ENCODE data around the gene RHBDL3.
A peak's percentile ranks its signal among the peaks of the same experiment; 100 is the strongest.
"Not testable (repeated sequence)": the region's sequence is repeated elsewhere in the genome, so short reads cannot be mapped to it uniquely, and the experiment has no call there.

Gene RHBDL3

GRCh38 chr17:32311028-32311536 lies 45.5 kb downstream of the RHBDL3 start:
- H3K4me3 ChIP-seq (ENCODE audit: low read length), result no peak overlapping the region
- no peak for DNase-seq (ENCODE audit: low read depth)
- no peak for TF ChIP-seq CTCF (conservative IDR thresholded peaks at IDR 0.05; ENCODE audit: low read length)

- no peak overlapping the region for H3K4me3 ChIP-seq (ENCODE audit: low read length)
- DNase-seq (ENCODE audit: low read depth), result no peak
- TF ChIP-seq CTCF (conservative IDR thresholded peaks at IDR 0.05; ENCODE audit: low read length), result no peak
Measured at GRCh38 chr17:32314636-32315035, 49.0 kb downstream of the RHBDL3 start.

- no peak overlapping the region for H3K4me3 ChIP-seq (ENCODE audit: low read length)
- no peak for DNase-seq (ENCODE audit: low read depth)
- no peak for TF ChIP-seq CTCF (conservative IDR thresholded peaks at IDR 0.05; ENCODE audit: low read length)
Measured at GRCh38 chr17:32315171-32315570, 49.5 kb downstream of the RHBDL3 start.

GRCh38 chr17:32316653-32317052 lies 51.0 kb downstream of the RHBDL3 start:
- not testable (repeated sequence) for H3K4me3 ChIP-seq (ENCODE audit: low read length); DNase-seq (ENCODE audit: low read depth)

GRCh38 chr17:32317353-32317752 lies 51.7 kb downstream of the RHBDL3 start:
- no peak overlapping the region for H3K4me3 ChIP-seq (ENCODE audit: low read length)
- DNase-seq (ENCODE audit: low read depth), result no peak
- no peak for TF ChIP-seq CTCF (conservative IDR thresholded peaks at IDR 0.05; ENCODE audit: low read length)

GRCh38 chr17:32318071-32318470 lies 52.4 kb downstream of the RHBDL3 start:
- H3K4me3 ChIP-seq (ENCODE audit: low read length), result no peak overlapping the region

GRCh38 chr17:32319548-32319905 lies 53.9 kb downstream of the RHBDL3 start:
- no peak overlapping the region for H3K4me3 ChIP-seq (ENCODE audit: low read length)
- DNase-seq (ENCODE audit: low read depth), result peak; percentile 37
- TF ChIP-seq CTCF (conservative IDR thresholded peaks at IDR 0.05; ENCODE audit: low read length), result peak; percentile 99

More at GRCh38 chr17:32318071-32318470, 52.4 kb downstream of the RHBDL3 start:
- TF ChIP-seq CTCF (conservative IDR thresholded peaks at IDR 0.05; ENCODE audit: low read length), result no peak
- DNase-seq (ENCODE audit: low read depth), result no peak

GRCh38 chr17:32320080-32320479 lies 54.4 kb downstream of the RHBDL3 start:
- DNase-seq (ENCODE audit: low read depth), result not testable (repeated sequence)

More at GRCh38 chr17:32320080-32320479, 54.4 kb downstream of the RHBDL3 start:
- not testable (repeated sequence) for H3K4me3 ChIP-seq (ENCODE audit: low read length)

All from AG10803 (cell line).